OCI-LY1 (cell line): ENCODE results near the gene TRIM46.
"Not testable (repeated sequence)": the region's sequence is repeated elsewhere in the genome, so short reads cannot be mapped to it uniquely, and the experiment has no call there.

Experiments used
- H2AFZ ChIP-seq: fragments of 200-600 bp; sonication (generic), shearing (Covaris generic); 2 replicates; pipeline ENCODE4 v1.6.0; 2014; ENCODE audit warnings: antibody characterized with exemption, mild to moderate bottlenecking, low read length
- H3F3A ChIP-seq: fragments of 200-600 bp; sonication (generic), shearing (Covaris generic); 2 replicates; pipeline ENCODE4 v1.6.0; 2014; ENCODE audit warnings: mild to moderate bottlenecking, antibody characterized with exemption, low read length, moderate library complexity; ENCODE audit not compliant: insufficient read depth
- H3K27ac ChIP-seq: fragments of 200-600 bp; sonication (generic); 2 replicates; pipeline ENCODE4 v1.5.1; 2014; ENCODE audit warnings: low read length, mixed run types, mild to moderate bottlenecking, low read depth; ENCODE audit not compliant: poor library complexity, severe bottlenecking
- H3K27me3 ChIP-seq: fragments of 200-600 bp; sonication (generic); 2 replicates; pipeline ENCODE4 v1.6.0; 2014; ENCODE audit warnings: antibody characterized with exemption, mild to moderate bottlenecking, low read length, moderate library complexity; ENCODE audit not compliant: insufficient read depth
- H3K36me3 ChIP-seq: fragments of 200-600 bp; sonication (generic); 2 replicates; pipeline ENCODE4 v1.6.1; 2014; ENCODE audit warnings: mild to moderate bottlenecking, antibody characterized with exemption, low read length, moderate library complexity, mixed read lengths; ENCODE audit not compliant: insufficient read depth
- H3K4me1 ChIP-seq: fragments of 200-600 bp; sonication (generic); 2 replicates; pipeline ENCODE4 v1.5.1; 2014; ENCODE audit warnings: mild to moderate bottlenecking, low read length, moderate library complexity; ENCODE audit not compliant: insufficient read depth, severe bottlenecking
- H3K4me2 ChIP-seq: fragments of 200-600 bp; sonication (generic), shearing (Covaris generic); 2 replicates; pipeline ENCODE4 v1.6.1; 2014; ENCODE audit warnings: low read length
- H3K4me3 ChIP-seq: fragments of 200-600 bp; sonication (generic); 2 replicates; pipeline ENCODE4 v1.5.1; 2014; ENCODE audit warnings: low read length, low read depth, mild to moderate bottlenecking, mixed read lengths; ENCODE audit not compliant: poor library complexity, severe bottlenecking
- H3K79me2 ChIP-seq: fragments of 200-600 bp; shearing (Covaris generic); 2 replicates; pipeline ENCODE4 v1.6.1; 2016; ENCODE audit warnings: mixed run types, low read length, mixed read lengths; ENCODE audit not compliant: insufficient read depth
- H3K9ac ChIP-seq: fragments of 200-600 bp; sonication (generic), shearing (Covaris generic); 2 replicates; pipeline ENCODE4 v1.6.1; 2014; ENCODE audit warnings: mild to moderate bottlenecking, low read length, mixed read lengths
- H3K9me2 ChIP-seq: fragments of 200-600 bp; sonication (generic), shearing (Covaris generic); 2 replicates; pipeline ENCODE4 v1.6.1; 2014; ENCODE audit warnings: low read depth, mild to moderate bottlenecking, low read length, mixed read lengths
- H3K9me3 ChIP-seq: fragments of 200-600 bp; shearing (Covaris generic); 2 replicates; pipeline ENCODE4 v1.6.1; 2014; ENCODE audit warnings: low read length, mixed read lengths
- H4K20me1 ChIP-seq: fragments of 200-600 bp; sonication (generic), shearing (Covaris generic); 2 replicates; pipeline ENCODE4 v1.6.0; 2016; ENCODE audit warnings: mild to moderate bottlenecking, low read length; ENCODE audit not compliant: insufficient read depth
- CTCF ChIP-seq: fragments of 200-600 bp; sonication (generic), shearing (Covaris generic); IDR thresholded peaks from 2 replicates; pipeline ENCODE4 v1.5.1; 2017; ENCODE audit warnings: mild to moderate bottlenecking, antibody characterized with exemption, low read length, moderate library complexity, mixed read lengths
- EZH2 ChIP-seq: fragments of 200-600 bp; sonication (generic), shearing (Covaris generic); IDR thresholded peaks from 2 replicates; pipeline ENCODE4 v1.8.0; 2017; ENCODE audit warnings: borderline replicate concordance, mixed run types, mild to moderate bottlenecking, antibody characterized with exemption, low read length, moderate library complexity, mixed read lengths

Gene TRIM46

GRCh38 chr1:155223047-155223446 lies 49.4 kb downstream of the TRIM46 start:
- Histone ChIP-seq H2AFZ (no peak overlapping the region), H4K20me1 (no peaks in the 10 kb centered on the region), H3K4me2 (peak overlapping the region; percentile 4; the same call in 1 of the 2 replicates), H3F3A (peaks cover 14% of the 10 kb centered on the region), H3K9me2 (no peaks in the 10 kb centered on the region), H3K4me3 (no peak overlapping the region), H3K4me1 (peaks cover 61% of the 10 kb centered on the region), H3K9me3 (no peaks in the 10 kb centered on the region), H3K79me2 (no peaks in the 10 kb centered on the region), H3K9ac (no peak overlapping the region), H3K36me3 (no peaks in the 10 kb centered on the region), H3K27me3 (no peaks in the 10 kb centered on the region), H3K27ac (peak overlapping the region; percentile 94)
- TF ChIP-seq CTCF (no peak), EZH2 (no peak)

GRCh38 chr1:155225404-155225759 lies 51.7 kb downstream of the TRIM46 start:
- not testable (repeated sequence) for H4K20me1 ChIP-seq, H3K9me2 ChIP-seq, H3K9me3 ChIP-seq, H3K27me3 ChIP-seq, H3K79me2 ChIP-seq, H3K36me3 ChIP-seq, H2AFZ ChIP-seq, H3K9ac ChIP-seq
- Histone ChIP-seq H3F3A (peaks cover 14% of the 10 kb centered on the region), H3K4me2 (peak overlapping the region; percentile 96), H3K27ac (peak overlapping the region; percentile 94), H3K4me1 (peaks cover 57% of the 10 kb centered on the region), H3K4me3 (peak overlapping the region; percentile 93)

GRCh38 chr1:155226188-155226909 lies 52.7 kb downstream of the TRIM46 start:
- peak overlapping the region; percentile 94 for H3K27ac ChIP-seq
- H3K9ac ChIP-seq: peak overlapping the region; percentile 97
- no peak overlapping the region for H2AFZ ChIP-seq
- H3K4me1 ChIP-seq: peaks cover 57% of the 10 kb centered on the region
- H3K27me3 ChIP-seq: no peaks in the 10 kb centered on the region
- H3K4me3 ChIP-seq: peak overlapping the region; percentile 93
- peaks cover 14% of the 10 kb centered on the region for H3F3A ChIP-seq
- H3K36me3 ChIP-seq: no peaks in the 10 kb centered on the region
- H3K4me2 ChIP-seq: peak overlapping the region; percentile 96
- no peaks in the 10 kb centered on the region for H3K79me2 ChIP-seq
- no peaks in the 10 kb centered on the region for H4K20me1 ChIP-seq
- TF ChIP-seq CTCF: peak; percentile 87
- TF ChIP-seq EZH2: no peak
- H3K9me3 ChIP-seq: no peaks in the 10 kb centered on the region
- H3K9me2 ChIP-seq: no peaks in the 10 kb centered on the region

GRCh38 chr1:155226910-155227260 lies 53.2 kb downstream of the TRIM46 start:
- Histone ChIP-seq H3K36me3 (no peaks in the 10 kb centered on the region), H3F3A (peaks cover 14% of the 10 kb centered on the region), H4K20me1 (no peaks in the 10 kb centered on the region), H3K4me3 (peak overlapping the region; percentile 93), H3K9me3 (no peaks in the 10 kb centered on the region), H3K4me2 (peak overlapping the region; percentile 96), H3K27ac (peak overlapping the region; percentile 94), H2AFZ (no peak overlapping the region), H3K4me1 (peaks cover 57% of the 10 kb centered on the region), H3K79me2 (no peaks in the 10 kb centered on the region), H3K9ac (peak overlapping the region; percentile 97), H3K27me3 (no peaks in the 10 kb centered on the region), H3K9me2 (no peaks in the 10 kb centered on the region)
- no peak for TF ChIP-seq EZH2
- 0 out of 2 replicates have a peak, but pooled peaks have one; percentile 29 for TF ChIP-seq CTCF
